ENCODE measurements around the gene C1orf21. TPM values are rescaled to one million over a fixed set of nuclear protein-coding genes. Genes with fewer than 3 reads are reported as not detected.
A peak's percentile ranks its signal among the peaks of the same experiment; 100 is the strongest.

Gene C1orf21
- total and polyA plus RNA-seq, 3 experiments from 2014 or later: 6.8 to 23.4 (median 8.2) TPM

DNA sequence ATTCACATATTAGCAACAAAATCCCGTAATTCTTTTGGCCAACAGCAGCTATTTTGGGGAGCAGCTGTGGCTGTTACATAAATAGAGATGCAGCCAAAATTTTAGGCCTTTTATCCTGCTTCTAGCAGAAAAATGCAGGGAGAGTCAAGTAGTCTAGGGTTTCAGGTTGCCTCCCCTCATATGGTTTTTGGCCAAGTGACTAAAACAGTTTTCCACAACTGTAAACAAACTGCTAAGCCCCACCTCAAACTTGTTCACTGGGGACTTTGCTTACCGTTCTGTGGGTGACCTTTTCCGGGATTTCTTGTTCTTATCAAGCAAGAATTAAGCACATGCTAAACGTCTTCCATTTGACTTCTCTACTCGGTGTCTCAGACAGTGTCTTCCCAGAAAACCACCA, 234.4 kb downstream of the C1orf21 start:
- Histone ChIP-seq H3K4me3 (ENCODE audit: low read length) (no peak overlapping the region), H3K36me3 (ENCODE audit: insufficient read depth, low read length) (no peaks in the 10 kb centered on the region), H3K9me3 (ENCODE audit: low read length) (no peaks in the 10 kb centered on the region), H3K27ac (ENCODE audit: low read depth, low read length) (no peak overlapping the region), H3K27me3 (ENCODE audit: insufficient read depth, low read length, poor library complexity, severe bottlenecking) (no peaks in the 10 kb centered on the region), H3K4me1 (ENCODE audit: insufficient read depth, low read length) (no peaks in the 10 kb centered on the region)
- H3K4me3 Mint-ChIP-seq: no peak overlapping the region
- peaks cover 0 to 3% (median 2%) of the 10 kb centered on the region in 3 donors for H3K36me3 Mint-ChIP-seq
- no peak for DNase-seq
- no peak overlapping the region for H3K27ac Mint-ChIP-seq
- POLR2A ChIA-PET: no interaction called here
- peaks cover 1 to 10% of the 10 kb centered on the region in 2 donors for H3K27me3 Mint-ChIP-seq
- no peaks in the 10 kb centered on the region for H3K4me1 Mint-ChIP-seq
- CTCF ChIA-PET: no interaction called here
- H3K9me3 Mint-ChIP-seq: no peaks in the 10 kb centered on the region

- no peak overlapping the region for H3K27ac ChIP-seq (ENCODE audit: low read depth, low read length)
- no peak overlapping the region for H3K27ac Mint-ChIP-seq
- ChIA-PET CTCF (no interaction called here), POLR2A (no interaction called here)
- H3K9me3 ChIP-seq (ENCODE audit: low read length): no peaks in the 10 kb centered on the region
- no peaks in the 10 kb centered on the region for H3K4me1 ChIP-seq (ENCODE audit: insufficient read depth, low read length)
- no peak for DNase-seq
- H3K36me3 Mint-ChIP-seq: peaks cover 0 to 3% (median 2%) of the 10 kb centered on the region in 3 donors
- no peak overlapping the region for H3K4me3 ChIP-seq (ENCODE audit: low read length)
- H3K27me3 Mint-ChIP-seq: peaks cover 1 to 10% of the 10 kb centered on the region in 2 donors
- H3K27me3 ChIP-seq (ENCODE audit: insufficient read depth, low read length, poor library complexity, severe bottlenecking): no peaks in the 10 kb centered on the region
- H3K36me3 ChIP-seq (ENCODE audit: insufficient read depth, low read length): no peaks in the 10 kb centered on the region
- H3K4me1 Mint-ChIP-seq: no peaks in the 10 kb centered on the region
- no peaks in the 10 kb centered on the region for H3K9me3 Mint-ChIP-seq
- H3K4me3 Mint-ChIP-seq: no peak overlapping the region
Observed at GRCh38 chr1:184622136-184622823, 235.5 kb downstream of the C1orf21 start.

GRCh38 chr1:184623404-184623803, 236.6 kb downstream of the C1orf21 start:
- Mint-ChIP-seq H3K9me3 (no peaks in the 10 kb centered on the region), H3K4me3 (no peak overlapping the region), H3K4me1 (no peaks in the 10 kb centered on the region), H3K27me3 (peaks cover 1 to 10% of the 10 kb centered on the region in 2 donors), H3K27ac (no peak overlapping the region), H3K36me3 (peaks cover 0 to 3% (median 2%) of the 10 kb centered on the region in 3 donors)
- ChIA-PET CTCF (no interaction called here), POLR2A (no interaction called here)
- Histone ChIP-seq H3K36me3 (ENCODE audit: insufficient read depth, low read length) (no peaks in the 10 kb centered on the region), H3K4me3 (ENCODE audit: low read length) (no peak overlapping the region), H3K27ac (ENCODE audit: low read depth, low read length) (no peak overlapping the region), H3K4me1 (ENCODE audit: insufficient read depth, low read length) (no peaks in the 10 kb centered on the region), H3K9me3 (ENCODE audit: low read length) (no peaks in the 10 kb centered on the region), H3K27me3 (ENCODE audit: insufficient read depth, low read length, poor library complexity, severe bottlenecking) (no peaks in the 10 kb centered on the region)
- DNase-seq: no peak

- no peaks in the 10 kb centered on the region for H3K36me3 ChIP-seq (ENCODE audit: insufficient read depth, low read length)
- no peaks in the 10 kb centered on the region for H3K4me1 Mint-ChIP-seq
- no peaks in the 10 kb centered on the region for H3K4me1 ChIP-seq (ENCODE audit: insufficient read depth, low read length)
- no peak overlapping the region for H3K4me3 ChIP-seq (ENCODE audit: low read length)
- peak overlapping the region in 1 of 8 donors; percentile 5 for H3K27ac Mint-ChIP-seq
- H3K9me3 ChIP-seq (ENCODE audit: low read length): no peaks in the 10 kb centered on the region
- POLR2A ChIA-PET: no interaction called here
- H3K4me3 Mint-ChIP-seq: no peak overlapping the region
- no peaks in the 10 kb centered on the region for H3K27me3 ChIP-seq (ENCODE audit: insufficient read depth, low read length, poor library complexity, severe bottlenecking)
- H3K27me3 Mint-ChIP-seq: peaks cover 1 to 10% of the 10 kb centered on the region in 2 donors
- no peak for DNase-seq
- H3K9me3 Mint-ChIP-seq: no peaks in the 10 kb centered on the region
- no peak overlapping the region for H3K27ac ChIP-seq (ENCODE audit: low read depth, low read length)
- peaks cover 0 to 3% (median 2%) of the 10 kb centered on the region in 3 donors for H3K36me3 Mint-ChIP-seq
- CTCF ChIA-PET: no interaction called here
Observed at GRCh38 chr1:184624051-184624450, 237.2 kb downstream of the C1orf21 start.

DNA sequence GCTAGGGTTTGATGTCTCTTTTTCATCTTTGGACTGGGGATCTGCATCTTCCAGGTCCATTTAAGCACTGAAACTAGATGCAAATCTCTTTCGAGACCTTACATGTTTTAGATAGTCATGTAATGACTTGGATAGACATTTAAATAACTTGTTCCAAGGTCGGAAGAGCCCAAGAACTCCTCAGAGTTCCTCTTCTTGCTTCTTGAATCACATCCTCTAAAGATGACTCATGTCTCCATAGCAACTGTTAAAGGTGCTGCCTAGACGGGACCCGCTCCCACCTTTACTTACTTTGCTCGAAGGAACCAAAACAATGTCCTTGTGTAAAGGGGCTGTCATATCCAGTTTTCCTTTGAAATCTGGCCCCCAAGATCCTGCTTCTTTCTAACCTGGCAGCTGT, 237.8 kb downstream of the C1orf21 start:
- H3K27me3 ChIP-seq (ENCODE audit: insufficient read depth, low read length, poor library complexity, severe bottlenecking): no peaks in the 10 kb centered on the region
- ChIA-PET POLR2A (no interaction called here), CTCF (no interaction called here)
- Mint-ChIP-seq H3K4me1 (no peaks in the 10 kb centered on the region), H3K27ac (no peak overlapping the region), H3K4me3 (no peak overlapping the region), H3K9me3 (no peaks in the 10 kb centered on the region), H3K36me3 (peaks cover 0 to 3% (median 0%) of the 10 kb centered on the region in 3 donors), H3K27me3 (peaks cover 1 to 10% of the 10 kb centered on the region in 2 donors)
- no peaks in the 10 kb centered on the region for H3K9me3 ChIP-seq (ENCODE audit: low read length)
- no peak overlapping the region for H3K4me3 ChIP-seq (ENCODE audit: low read length)
- H3K27ac ChIP-seq (ENCODE audit: low read depth, low read length): no peak overlapping the region
- no peak for DNase-seq
- H3K4me1 ChIP-seq (ENCODE audit: insufficient read depth, low read length): no peaks in the 10 kb centered on the region
- no peaks in the 10 kb centered on the region for H3K36me3 ChIP-seq (ENCODE audit: insufficient read depth, low read length)

DNA sequence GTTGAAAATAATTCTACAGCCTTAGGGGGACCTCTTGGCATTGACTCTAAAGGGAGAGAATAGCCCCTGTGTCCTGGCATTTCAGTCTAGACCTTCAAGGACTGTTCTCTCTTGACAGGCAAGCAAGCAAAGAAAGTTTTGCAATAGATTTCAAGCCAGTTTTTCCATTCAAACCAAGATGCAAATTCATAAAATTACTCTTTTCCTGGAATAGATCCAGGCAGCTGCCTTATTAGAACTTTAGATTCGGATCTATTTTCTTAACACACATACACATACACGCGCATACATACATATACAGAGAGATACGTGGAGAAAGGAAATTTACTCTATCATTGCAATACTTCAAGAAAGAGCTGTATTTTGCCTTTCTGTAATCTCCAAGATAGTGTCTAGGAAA, 238.4 kb downstream of the C1orf21 start:
- H3K27me3 Mint-ChIP-seq: peaks cover 1 to 10% of the 10 kb centered on the region in 2 donors
- CTCF ChIA-PET: no interaction called here
- H3K4me1 ChIP-seq (ENCODE audit: insufficient read depth, low read length): no peaks in the 10 kb centered on the region

DNA sequence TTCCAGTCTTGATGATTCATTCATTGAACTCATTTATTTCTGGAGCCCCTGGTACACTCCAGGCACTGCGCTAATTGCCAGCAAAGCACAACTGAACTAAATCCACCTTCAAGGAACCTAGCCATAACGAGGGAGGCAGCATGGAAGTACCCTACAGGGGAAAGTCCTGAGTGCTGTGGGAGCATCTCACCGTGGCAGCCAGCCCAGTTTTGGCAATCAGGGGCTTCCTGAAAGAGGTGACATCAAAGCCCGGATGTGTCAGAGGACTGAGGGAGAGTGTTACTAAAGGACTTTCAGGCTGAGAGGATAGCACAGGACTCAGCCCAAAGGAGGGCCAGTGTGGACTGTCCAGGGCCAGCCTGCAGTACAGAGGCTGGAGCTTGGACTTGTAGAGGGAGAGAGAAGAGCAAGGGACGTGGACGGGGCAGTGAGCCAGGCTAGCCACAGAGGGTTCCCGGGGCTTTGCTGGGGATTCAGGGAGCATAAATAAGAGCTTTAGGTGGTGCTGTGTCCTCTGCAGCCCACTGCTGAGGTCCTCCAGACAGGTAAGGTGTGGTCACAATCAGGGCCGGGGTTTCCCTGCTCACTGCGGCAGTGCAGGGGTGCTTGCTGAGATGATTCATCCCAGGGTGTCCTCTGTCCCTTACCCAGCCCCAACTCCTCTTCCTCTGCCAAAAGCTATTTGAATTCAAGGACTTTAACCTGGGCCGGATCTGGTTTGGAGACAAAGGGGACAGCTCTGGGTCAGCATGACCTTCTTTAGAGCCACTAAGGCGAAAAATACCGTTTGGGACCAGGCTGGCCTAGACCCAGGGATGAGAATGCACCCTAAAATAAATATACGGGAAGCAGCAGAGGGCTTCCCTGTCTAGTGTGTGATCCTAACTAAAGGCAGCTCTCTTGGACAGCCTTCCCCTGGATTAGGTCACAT, 239.5 kb downstream of the C1orf21 start:
- Mint-ChIP-seq H3K9me3 (no peaks in the 10 kb centered on the region), H3K4me3 (no peak overlapping the region), H3K27me3 (peaks cover 1 to 10% of the 10 kb centered on the region in 2 donors), H3K4me1 (no peaks in the 10 kb centered on the region), H3K27ac (peak overlapping the region in 1 of 8 donors; percentile 44), H3K36me3 (peaks cover 0 to 3% (median 0%) of the 10 kb centered on the region in 3 donors)
- Histone ChIP-seq H3K9me3 (ENCODE audit: low read length) (no peaks in the 10 kb centered on the region), H3K36me3 (ENCODE audit: insufficient read depth, low read length) (no peaks in the 10 kb centered on the region), H3K27me3 (ENCODE audit: insufficient read depth, low read length, poor library complexity, severe bottlenecking) (no peaks in the 10 kb centered on the region), H3K27ac (ENCODE audit: low read depth, low read length) (no peak overlapping the region), H3K4me1 (ENCODE audit: insufficient read depth, low read length) (no peaks in the 10 kb centered on the region), H3K4me3 (ENCODE audit: low read length) (no peak overlapping the region)
- DNase-seq: no peak
- POLR2A ChIA-PET: no interaction called here
- CTCF ChIA-PET: no interaction called here

More for the DNA sequence above, 238.4 kb downstream of the C1orf21 start:
- Histone ChIP-seq H3K4me3 (ENCODE audit: low read length) (no peak overlapping the region), H3K9me3 (ENCODE audit: low read length) (no peaks in the 10 kb centered on the region), H3K27ac (ENCODE audit: low read depth, low read length) (no peak overlapping the region), H3K36me3 (ENCODE audit: insufficient read depth, low read length) (no peaks in the 10 kb centered on the region), H3K27me3 (ENCODE audit: insufficient read depth, low read length, poor library complexity, severe bottlenecking) (no peaks in the 10 kb centered on the region)
- Mint-ChIP-seq H3K4me3 (no peak overlapping the region), H3K9me3 (no peaks in the 10 kb centered on the region), H3K36me3 (peaks cover 0 to 3% (median 0%) of the 10 kb centered on the region in 3 donors), H3K27ac (no peak overlapping the region), H3K4me1 (no peaks in the 10 kb centered on the region)
- no peak for DNase-seq
- POLR2A ChIA-PET: no interaction called here

DNA sequence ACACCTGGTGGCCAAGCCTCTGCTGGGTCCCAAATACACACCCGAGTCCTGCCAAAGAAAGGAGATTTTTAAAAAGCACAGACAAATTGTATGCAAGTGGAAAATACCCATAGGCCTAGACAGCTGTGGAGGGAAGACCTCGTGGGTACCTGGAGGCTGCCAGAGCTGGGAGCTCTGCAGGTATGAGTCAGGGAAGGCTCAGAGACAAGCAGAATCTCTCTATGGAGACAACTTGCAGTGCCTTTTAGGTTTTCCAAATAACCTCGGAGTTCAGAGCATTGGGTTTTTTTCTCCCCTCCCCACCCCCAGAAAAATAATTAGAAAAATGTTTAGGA, 240.1 kb downstream of the C1orf21 start:
- no peak overlapping the region for H3K4me3 ChIP-seq (ENCODE audit: low read length)
- H3K36me3 Mint-ChIP-seq: peaks cover 0 to 2% (median 0%) of the 10 kb centered on the region in 3 donors
- H3K27ac Mint-ChIP-seq: no peak overlapping the region
- no peaks in the 10 kb centered on the region for H3K4me1 Mint-ChIP-seq
- H3K9me3 Mint-ChIP-seq: no peaks in the 10 kb centered on the region
- ChIA-PET POLR2A (no interaction called here), CTCF (no interaction called here)
- H3K27ac ChIP-seq (ENCODE audit: low read depth, low read length): no peak overlapping the region
- no peaks in the 10 kb centered on the region for H3K27me3 ChIP-seq (ENCODE audit: insufficient read depth, low read length, poor library complexity, severe bottlenecking)
- H3K4me3 Mint-ChIP-seq: no peak overlapping the region
- no peaks in the 10 kb centered on the region for H3K4me1 ChIP-seq (ENCODE audit: insufficient read depth, low read length)
- H3K27me3 Mint-ChIP-seq: peaks cover 1 to 10% of the 10 kb centered on the region in 2 donors
- H3K36me3 ChIP-seq (ENCODE audit: insufficient read depth, low read length): no peaks in the 10 kb centered on the region
- no peak for DNase-seq
- no peaks in the 10 kb centered on the region for H3K9me3 ChIP-seq (ENCODE audit: low read length)
